Measurements from ENCODE around the gene DNAAF3.
A peak's percentile ranks its signal among the peaks of the same experiment; 100 is the strongest.
"Not testable (repeated sequence)": the region's sequence is repeated elsewhere in the genome, so short reads cannot be mapped to it uniquely, and the experiment has no call there.

The DNAAF3 gene

DNA sequence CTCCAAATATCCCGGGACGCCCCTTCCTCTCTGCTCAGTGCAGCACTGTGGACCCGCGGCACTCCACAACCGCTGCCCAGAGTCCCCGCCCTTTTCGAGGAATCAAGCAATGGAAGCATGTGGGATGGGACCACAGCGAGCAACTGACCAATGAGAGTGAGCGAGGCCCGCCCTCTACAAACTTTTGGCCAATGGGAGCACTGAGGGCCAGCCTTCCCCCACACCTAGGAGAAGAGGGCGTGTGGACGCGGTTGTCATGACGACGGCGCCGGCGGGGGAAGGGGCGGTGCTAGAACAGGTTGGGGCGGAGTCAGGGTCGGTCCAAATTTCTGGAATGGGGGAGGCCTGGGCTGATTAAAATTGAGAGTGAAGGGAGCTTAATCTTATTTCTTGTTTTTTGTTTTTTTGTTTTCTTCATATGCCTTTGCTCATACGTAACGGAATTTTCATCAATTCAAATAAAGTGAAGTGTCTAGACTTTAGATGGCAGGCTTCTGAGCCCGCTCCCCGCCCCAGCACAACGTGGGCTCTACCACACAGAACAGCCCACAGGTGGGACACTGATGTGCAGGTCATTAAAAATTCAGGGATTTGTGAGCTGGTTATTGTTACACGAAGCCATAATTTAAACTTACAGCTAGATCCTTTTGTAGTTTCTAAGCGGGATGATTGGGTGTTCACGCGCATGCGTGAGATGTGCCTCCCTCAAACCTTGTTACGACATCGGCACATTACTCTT is at the start of gene DNAAF3:
Gene DNAAF3, minus strand, starts transcription at position 84 of the 739 bp plus-strand sequence. CDS start 200 bp downstream, outside the sequence.
- ATAC-seq, result peak; percentile 93
- H3K4me1 Mint-ChIP-seq, result peaks cover 17% of the 10 kb centered on the region
- H3K4me3 Mint-ChIP-seq, result peak within 1 kb of the TSS; percentile 83 to 87
- H3K9me3 Mint-ChIP-seq, result no peaks in the 10 kb centered on the region
- peak; percentile 79 to 85 for DNase-seq
- peaks cover 87% of the 10 kb centered on the region for H3K27me3 Mint-ChIP-seq
- H3K27ac Mint-ChIP-seq, result peak within 1 kb of the TSS in 1 of 2 donors; percentile 48

- Mint-ChIP-seq H3K4me1 (peaks cover 19% of the 10 kb centered on the region), H3K4me3 (no peak overlapping the region), H3K9me3 (peaks cover 24 to 34% of the 10 kb centered on the region in 2 donors), H3K27me3 (peaks cover 73% of the 10 kb centered on the region), H3K27ac (peak overlapping the region in 1 of 2 donors; percentile 83)
- ATAC-seq (no peak), DNase-seq (no peak)
Measured at GRCh38 chr19:55213547-55213946, 47.1 kb upstream of the DNAAF3 start.

DNA sequence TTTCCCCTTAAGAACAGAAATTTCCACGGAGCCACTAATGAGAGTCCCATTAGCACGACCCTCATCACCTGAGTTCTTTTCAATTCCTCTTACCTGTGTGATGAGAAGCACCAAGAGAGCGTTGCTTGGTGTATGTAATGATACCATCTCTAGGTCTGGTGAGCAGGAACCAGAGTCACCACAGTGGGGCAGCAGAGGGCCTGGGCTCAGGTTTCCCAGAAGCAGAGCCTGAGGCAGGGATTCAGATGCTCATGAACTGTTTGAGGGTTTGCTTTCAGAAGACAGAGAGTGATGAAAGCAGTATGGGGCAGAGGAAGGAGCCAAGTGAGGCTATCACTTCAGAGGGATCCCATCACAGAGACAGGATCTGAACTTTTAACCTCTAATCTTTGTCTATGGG is 46.0 kb upstream of the DNAAF3 start:
- Mint-ChIP-seq H3K4me1 (peaks cover 19% of the 10 kb centered on the region), H3K4me3 (no peak overlapping the region), H3K9me3 (peaks cover 24 to 34% of the 10 kb centered on the region in 2 donors), H3K27ac (no peak overlapping the region), H3K27me3 (peaks cover 74% of the 10 kb centered on the region)
- DNase-seq (peak; percentile 30 to 43), ATAC-seq (no peak)

DNA sequence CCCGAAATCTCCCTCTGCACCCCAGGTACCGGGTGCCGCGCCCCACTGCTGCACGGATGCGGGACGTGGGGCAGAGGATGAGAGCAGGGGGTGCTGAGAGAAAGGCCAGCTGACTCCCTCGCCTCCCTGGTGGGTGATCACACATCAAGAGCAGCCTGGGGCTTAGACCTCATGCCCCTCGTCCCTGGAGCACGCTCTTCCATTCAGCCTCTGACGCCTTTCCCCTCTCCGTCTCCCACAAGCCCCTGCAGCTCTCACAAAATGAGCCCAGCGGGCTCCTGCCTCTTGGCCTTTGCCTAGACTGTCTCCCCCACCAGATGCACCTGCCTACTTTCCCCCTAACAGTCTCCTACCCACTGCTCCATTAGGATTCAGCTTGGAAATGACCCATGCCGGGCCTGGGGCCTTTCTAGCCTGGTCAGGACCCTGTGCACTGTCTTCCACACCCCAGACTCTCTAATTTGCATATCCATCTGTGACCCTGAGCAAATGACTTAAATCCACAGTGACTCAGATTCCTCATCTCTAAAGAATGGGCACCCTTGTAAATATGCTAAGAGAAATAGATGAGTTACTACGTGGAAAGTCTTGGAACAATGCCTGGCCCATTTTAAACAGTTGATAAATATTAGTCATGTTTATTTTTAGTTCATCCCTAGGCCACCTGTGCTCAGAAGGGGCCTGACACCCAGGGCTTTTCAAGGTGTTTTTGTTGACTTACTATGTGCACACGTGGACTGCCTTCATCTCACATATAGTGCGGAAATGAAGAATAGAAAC is 43.5 kb upstream of the DNAAF3 start:
- H3K9me3 Mint-ChIP-seq, result peaks cover 18 to 26% of the 10 kb centered on the region in 2 donors
- no peak overlapping the region for H3K4me3 Mint-ChIP-seq
- H3K4me1 Mint-ChIP-seq, result peaks cover 8% of the 10 kb centered on the region
- no peak overlapping the region for H3K27ac Mint-ChIP-seq
- peaks cover 70% of the 10 kb centered on the region for H3K27me3 Mint-ChIP-seq
- DNase-seq (no peak), ATAC-seq (no peak)

DNA sequence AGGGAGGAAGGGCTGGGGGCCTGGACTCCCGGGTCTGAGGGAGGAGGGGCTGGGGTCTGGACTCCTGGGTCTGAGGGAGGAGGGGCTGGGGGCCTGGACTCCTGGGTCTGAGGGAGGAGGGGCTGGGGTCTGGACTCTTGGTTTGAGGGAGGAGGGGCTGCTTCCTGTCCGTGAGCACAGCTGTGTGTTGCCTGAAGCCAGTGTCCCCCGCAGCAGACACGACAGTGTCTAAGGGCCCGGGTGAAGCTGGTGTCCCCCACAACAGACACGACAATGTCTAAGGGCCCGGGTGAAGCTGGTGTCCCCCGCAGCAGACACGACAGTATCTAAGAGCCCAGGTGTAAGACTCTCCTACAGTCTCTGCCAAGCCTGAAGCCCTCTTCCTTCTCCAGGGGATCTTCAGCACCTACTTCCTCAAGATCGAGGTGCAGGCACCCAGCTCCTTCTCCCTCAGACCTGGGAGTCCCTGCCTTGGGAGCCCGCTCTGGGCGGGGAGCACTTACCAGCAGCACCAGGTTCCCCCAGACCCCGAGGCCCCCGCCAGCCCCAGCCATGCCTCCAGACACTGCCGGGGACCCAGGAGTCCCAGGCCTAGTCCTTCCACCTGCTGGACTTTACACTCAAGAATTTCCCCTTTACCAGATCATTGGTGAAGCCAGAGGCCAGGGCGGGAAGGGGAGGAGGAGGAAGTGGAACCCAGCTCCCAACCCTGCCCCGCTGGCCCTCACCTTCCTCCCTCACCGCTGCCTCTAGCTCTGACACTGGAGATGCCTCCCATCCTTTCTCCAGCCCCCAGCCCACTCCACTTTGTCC is 42.7 kb upstream of the DNAAF3 start, which contains the start of gene PTPRH:
Gene PTPRH, minus strand, starts transcription at position 622 of the 813 bp plus-strand sequence. Its CDS starts 68 bp downstream, at position 554.
- peaks cover 8% of the 10 kb centered on the region for H3K4me1 Mint-ChIP-seq
- H3K27ac Mint-ChIP-seq, result no peak within 1 kb of the TSS
- DNase-seq (no peak), ATAC-seq (no peak)
- peaks cover 16 to 18% of the 10 kb centered on the region in 2 donors for H3K9me3 Mint-ChIP-seq
- H3K27me3 Mint-ChIP-seq, result peaks cover 70% of the 10 kb centered on the region
- H3K4me3 Mint-ChIP-seq, result no peak within 1 kb of the TSS

- H3K27me3 Mint-ChIP-seq, result peaks cover 61% of the 10 kb centered on the region
- peak overlapping the region in 1 of 2 donors; percentile 48 for H3K27ac Mint-ChIP-seq
- DNase-seq (peak; percentile 32 to 36), ATAC-seq (peak; percentile 85)
- H3K4me1 Mint-ChIP-seq, result peaks cover 8% of the 10 kb centered on the region
- H3K4me3 Mint-ChIP-seq, result peak overlapping the region; percentile 20 to 31
- H3K9me3 Mint-ChIP-seq, result no peaks in the 10 kb centered on the region
Measured at GRCh38 chr19:55206664-55207500, 40.5 kb upstream of the DNAAF3 start.

GRCh38 chr19:55202199-55202598 is 35.8 kb upstream of the DNAAF3 start:
- H3K4me1 Mint-ChIP-seq, ATAC-seq, H3K27ac Mint-ChIP-seq, DNase-seq, H3K4me3 Mint-ChIP-seq, H3K9me3 Mint-ChIP-seq: not testable (repeated sequence)
- H3K27me3 Mint-ChIP-seq, result peaks cover 41% of the 10 kb centered on the region

GRCh38 chr19:55199620-55200204 is 33.3 kb upstream of the DNAAF3 start:
- H3K27me3 Mint-ChIP-seq, result peaks cover 21% of the 10 kb centered on the region
- no peaks in the 10 kb centered on the region for H3K9me3 Mint-ChIP-seq
- no peak overlapping the region for H3K4me3 Mint-ChIP-seq
- no peak overlapping the region for H3K27ac Mint-ChIP-seq
- ATAC-seq (no peak), DNase-seq (no peak)
- no peaks in the 10 kb centered on the region for H3K4me1 Mint-ChIP-seq

DNA sequence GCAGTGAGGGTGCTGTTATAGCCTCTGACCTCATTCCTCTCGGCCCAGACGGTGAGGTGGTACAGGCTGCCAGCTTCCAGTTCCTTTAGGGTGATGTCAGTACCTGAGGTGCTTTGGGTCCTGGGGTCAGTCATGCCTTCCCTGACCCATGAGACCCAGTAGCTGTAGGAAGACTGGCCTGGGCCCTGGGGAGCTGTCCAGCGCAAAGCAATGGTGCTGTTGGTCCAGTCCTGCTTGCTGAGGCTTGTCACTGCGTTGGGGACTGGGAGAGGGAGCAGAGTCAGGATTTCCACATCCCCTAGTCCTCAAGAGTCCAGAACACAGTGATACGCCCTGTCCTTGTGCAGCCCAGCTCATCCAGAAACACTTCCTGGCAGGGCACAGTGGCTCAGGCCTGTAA is 32.2 kb upstream of the DNAAF3 start:
- no peaks in the 10 kb centered on the region for H3K9me3 Mint-ChIP-seq
- H3K27ac Mint-ChIP-seq, result no peak overlapping the region
- H3K4me1 Mint-ChIP-seq, result no peaks in the 10 kb centered on the region
- H3K4me3 Mint-ChIP-seq, result no peak overlapping the region
- ATAC-seq (no peak), DNase-seq (no peak)
- H3K27me3 Mint-ChIP-seq, result peaks cover 13% of the 10 kb centered on the region

- Mint-ChIP-seq H3K4me3 (no peak overlapping the region), H3K4me1 (no peaks in the 10 kb centered on the region), H3K27me3 (peaks cover 18% of the 10 kb centered on the region), H3K9me3 (no peaks in the 10 kb centered on the region), H3K27ac (no peak overlapping the region)
- no peak for DNase-seq
- no peak for ATAC-seq
Measured at GRCh38 chr19:55197528-55197927, 31.1 kb upstream of the DNAAF3 start.

DNA sequence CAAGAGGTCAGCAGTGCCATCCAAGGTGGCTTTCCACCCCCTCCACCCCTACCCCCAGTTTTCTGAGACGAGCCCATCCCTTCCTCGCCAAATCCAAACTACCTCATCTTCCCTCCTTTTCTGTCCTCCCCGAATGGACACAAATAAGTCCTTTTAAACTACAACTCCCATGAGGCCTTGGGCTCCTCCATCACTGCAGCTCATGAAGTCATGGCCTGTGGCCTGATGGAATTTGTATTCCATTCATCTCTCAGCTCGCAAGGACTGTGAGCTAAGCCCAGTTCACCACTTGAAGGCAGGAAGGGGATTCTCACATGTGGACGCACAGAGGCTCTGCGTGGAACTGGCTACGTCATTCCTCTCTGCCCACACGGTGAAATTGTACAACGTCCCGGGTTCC is 30.4 kb upstream of the DNAAF3 start:
- H3K27me3 Mint-ChIP-seq, result peaks cover 22% of the 10 kb centered on the region
- H3K4me3 Mint-ChIP-seq, result no peak overlapping the region
- ATAC-seq (no peak), DNase-seq (no peak)
- H3K27ac Mint-ChIP-seq, result no peak overlapping the region
- H3K9me3 Mint-ChIP-seq, result no peaks in the 10 kb centered on the region
- H3K4me1 Mint-ChIP-seq, result no peaks in the 10 kb centered on the region

- no peak overlapping the region for H3K4me3 Mint-ChIP-seq
- H3K4me1 Mint-ChIP-seq, result peaks cover 11% of the 10 kb centered on the region
- no peak overlapping the region for H3K27ac Mint-ChIP-seq
- peaks cover 25% of the 10 kb centered on the region for H3K27me3 Mint-ChIP-seq
- no peaks in the 10 kb centered on the region for H3K9me3 Mint-ChIP-seq
- DNase-seq, result no peak
- ATAC-seq, result no peak
Measured at GRCh38 chr19:55193481-55193880, 27.1 kb upstream of the DNAAF3 start.

DNA sequence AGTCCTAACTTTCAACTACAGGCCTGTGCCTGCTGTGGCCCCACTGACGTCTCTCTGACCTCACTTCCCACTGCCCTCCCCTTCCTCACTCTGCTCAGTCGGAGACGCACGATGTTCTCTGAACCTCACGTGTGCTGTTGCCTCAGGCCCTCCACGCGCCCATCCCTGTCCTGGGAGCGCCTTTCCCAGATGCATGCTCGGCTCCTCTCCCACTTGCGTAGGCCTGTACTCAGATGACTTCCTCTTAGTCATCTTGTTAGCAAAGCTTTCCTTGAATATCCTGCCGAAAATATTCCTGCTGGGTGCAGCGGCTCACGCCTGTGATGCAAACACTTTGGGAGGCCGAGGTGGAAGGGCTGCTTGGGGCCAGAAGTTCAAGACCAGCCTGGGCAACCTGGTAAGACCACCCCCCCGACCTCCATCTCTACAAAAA is 23.0 kb upstream of the DNAAF3 start:
- Mint-ChIP-seq H3K4me3 (no peak overlapping the region), H3K4me1 (peaks cover 13% of the 10 kb centered on the region), H3K9me3 (no peaks in the 10 kb centered on the region), H3K27me3 (peaks cover 39% of the 10 kb centered on the region), H3K27ac (no peak overlapping the region)
- no peak for ATAC-seq
- no peak for DNase-seq

DNA sequence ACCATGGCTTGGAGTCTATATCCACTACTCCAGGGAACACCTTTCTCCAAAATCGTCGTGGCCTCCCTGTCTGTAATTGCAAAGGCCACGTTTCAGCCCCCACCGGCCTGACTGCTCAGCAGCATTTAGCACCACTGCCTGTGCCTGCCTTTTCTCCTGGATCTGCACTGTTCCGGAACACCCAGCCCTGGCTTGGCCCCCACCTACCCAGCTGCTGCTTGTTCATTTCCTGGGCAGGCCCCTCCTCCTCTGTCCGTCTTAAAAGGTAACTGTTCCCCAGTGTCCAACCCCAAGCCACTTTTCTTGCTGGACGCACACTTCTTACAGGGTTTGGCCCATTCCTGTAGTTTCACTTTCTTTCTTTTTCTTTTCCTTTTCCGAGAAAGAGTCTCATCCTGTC is 22.2 kb upstream of the DNAAF3 start:
- Mint-ChIP-seq H3K4me3 (peak overlapping the region in 1 of 2 donors; percentile 25), H3K27ac (no peak overlapping the region), H3K4me1 (peaks cover 13% of the 10 kb centered on the region), H3K9me3 (no peaks in the 10 kb centered on the region), H3K27me3 (peaks cover 39% of the 10 kb centered on the region)
- ATAC-seq, result no peak
- no peak for DNase-seq
